NT2/D1 (cell line): ENCODE data around the gene ZNF768.

Experiments
- SUZ12 ChIP-seq: IDR thresholded peaks from 2 replicates; pipeline ENCODE4 v1.6.1; 2011; ENCODE audit not compliant: insufficient read length, insufficient read depth; ENCODE audit errors: extremely low read depth
- YY1 ChIP-seq: IDR thresholded peaks from 2 replicates; pipeline ENCODE4 v1.6.1; 2011; ENCODE audit not compliant: insufficient read length, insufficient read depth

GRCh38 chr16:30552956-30553355, 26.6 kb upstream of the ZNF768 start:
- TF ChIP-seq YY1 (no peak), SUZ12 (no peak)
